ENCODE measurements around the gene MARCHF9.

MARCHF9 gene

DNA sequence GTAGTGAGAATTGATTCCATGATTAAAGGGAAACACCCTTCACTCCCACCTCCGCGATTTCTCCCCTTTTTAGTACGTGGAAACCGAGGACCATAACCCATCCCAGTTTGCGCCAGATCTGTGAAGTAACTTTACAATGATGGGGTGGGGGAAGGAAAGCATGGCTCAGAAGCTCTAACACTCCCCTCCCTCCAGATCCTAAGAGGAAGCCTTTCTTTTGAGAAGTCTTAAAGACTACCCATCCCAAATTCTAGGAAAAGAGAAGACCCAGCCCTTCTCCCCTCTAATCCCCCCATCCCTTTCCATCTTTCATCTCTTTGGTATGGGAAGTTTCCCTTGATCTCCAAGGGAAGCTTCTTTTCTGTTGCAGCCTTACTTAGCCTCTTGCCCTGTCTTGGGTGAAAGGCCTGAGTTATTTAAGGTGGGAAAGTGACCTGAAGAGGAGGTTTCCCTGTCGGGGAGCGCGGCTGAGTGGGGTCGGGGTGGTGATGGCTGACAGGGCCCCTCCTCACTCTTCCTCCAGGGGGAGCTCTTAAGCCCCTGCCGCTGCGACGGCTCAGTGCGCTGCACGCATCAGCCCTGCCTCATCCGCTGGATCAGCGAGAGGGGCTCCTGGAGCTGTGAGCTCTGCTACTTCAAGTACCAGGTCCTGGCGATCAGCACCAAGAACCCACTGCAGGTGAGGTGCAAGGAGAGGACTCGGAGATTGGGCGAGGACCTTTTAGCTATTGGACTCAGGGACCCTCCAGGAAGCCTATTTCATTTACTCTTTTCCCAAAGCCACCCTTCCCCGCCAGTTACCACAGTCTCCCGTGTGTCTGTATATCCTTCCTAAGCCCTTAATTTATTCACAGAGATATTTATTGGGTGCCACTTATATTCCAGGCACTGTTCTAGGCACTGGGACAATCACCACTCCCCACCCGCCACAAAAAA lies 1.8 kb downstream of the MARCHF9 start:
- DNase-seq = no peak

DNA sequence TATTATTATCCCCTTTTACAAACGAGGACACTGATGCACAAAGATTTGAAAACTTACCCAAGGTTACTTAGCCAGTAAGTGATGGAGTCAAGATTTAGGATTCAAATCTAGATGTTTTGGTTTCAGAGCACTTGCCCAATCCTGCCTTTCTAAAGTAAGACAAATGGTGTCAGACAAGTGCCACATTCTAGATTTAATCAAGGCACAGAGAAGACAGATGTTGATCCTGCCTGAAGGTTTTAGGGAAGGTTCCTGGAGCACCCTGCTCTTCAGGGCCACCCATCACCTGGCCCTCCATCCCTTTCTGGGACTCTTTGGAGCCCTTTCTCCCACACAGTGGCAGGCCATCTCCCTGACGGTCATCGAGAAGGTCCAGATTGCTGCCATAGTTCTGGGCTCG lies 2.9 kb downstream of the MARCHF9 start:
- no peak for DNase-seq

- DNase-seq = no peak
These were observed 3.9 kb downstream of the MARCHF9 start for GRCh38 chr12:57758552-57759359.

DNA sequence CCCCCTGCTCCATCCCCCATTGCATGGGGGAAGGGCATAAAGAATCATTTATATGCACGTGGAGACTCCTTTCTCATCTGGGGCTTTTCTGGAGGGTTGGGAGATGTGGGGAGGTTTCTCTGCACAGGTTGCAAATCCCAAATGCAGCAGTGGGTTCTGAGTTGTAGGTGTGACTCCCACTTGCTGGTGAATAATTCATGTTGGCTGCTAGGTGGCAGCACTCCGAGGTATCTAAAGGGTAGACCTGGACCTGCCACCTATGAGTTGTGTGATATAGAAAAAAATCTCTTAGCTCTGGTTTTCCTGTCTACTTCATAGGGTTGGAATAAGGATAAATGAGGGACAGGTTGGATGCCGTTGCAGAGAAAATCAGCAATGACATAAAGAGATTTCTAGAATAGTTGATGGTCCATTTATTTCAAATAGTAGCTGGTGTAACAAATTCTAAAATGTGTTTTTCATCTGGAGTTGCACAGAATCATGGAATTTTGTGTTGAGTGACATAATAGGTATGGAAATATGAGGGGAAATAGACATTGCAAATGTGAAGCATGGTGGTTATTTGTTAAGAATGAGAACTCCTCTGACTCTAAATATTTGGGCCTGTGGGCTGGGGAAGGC lies 4.6 kb downstream of the MARCHF9 start:
- DNase-seq = peak; percentile 22

- no peak for DNase-seq
These were observed 5.6 kb downstream of the MARCHF9 start for GRCh38 chr12:57760347-57760982.

DNA sequence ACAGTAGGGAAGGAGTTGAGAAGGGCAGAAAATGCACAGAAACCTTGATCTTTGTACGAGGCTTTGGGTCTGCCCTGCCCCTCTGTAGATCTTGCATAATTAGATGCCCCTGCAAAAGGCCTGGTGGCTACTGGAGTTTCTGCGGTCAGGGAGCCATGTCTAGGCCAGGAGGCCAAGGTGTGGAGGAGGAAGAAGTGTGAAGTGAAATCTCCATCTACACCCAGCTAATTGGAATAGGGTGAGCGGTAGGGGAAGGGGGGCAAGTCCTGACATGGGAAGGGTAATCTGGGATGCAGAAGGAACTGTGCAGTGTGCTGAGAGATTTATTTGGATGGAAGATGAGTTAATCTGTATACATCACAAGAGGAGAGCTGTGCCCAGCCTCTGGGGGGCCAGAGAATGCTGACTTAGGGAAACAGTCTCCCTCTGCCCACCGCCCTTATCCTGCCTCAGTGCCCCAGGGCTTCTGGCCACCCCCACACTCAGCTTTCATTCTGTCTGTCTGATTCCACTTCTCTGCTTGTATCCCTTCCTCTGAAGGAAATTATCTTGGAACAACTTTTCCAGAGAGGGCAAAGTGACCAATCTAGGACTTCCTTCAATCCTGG lies 6.6 kb downstream of the MARCHF9 start:
- no peak for DNase-seq

DNA sequence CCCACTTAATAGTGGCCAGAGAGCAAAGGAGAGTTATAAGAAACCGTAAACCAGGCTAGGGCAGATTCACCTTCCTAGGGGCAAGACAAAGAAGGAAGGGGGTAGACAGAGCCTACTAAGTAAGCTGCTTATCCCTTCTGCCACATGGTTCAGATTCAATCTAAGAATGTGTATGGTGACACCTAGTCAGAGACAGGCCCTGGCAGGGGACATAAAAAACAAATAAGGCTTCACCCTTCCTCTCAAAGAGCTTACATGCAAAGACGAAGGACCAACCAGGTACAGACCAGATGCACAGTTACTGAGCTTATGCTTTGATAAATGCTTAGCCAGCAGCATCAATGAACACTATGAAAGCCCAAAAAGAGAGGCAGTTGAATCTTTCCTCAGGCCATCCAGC lies 7.6 kb downstream of the MARCHF9 start:
- DNase-seq = no peak

- no peak for DNase-seq
These were observed 9.2 kb downstream of the MARCHF9 start for GRCh38 chr12:57763881-57764661.

GRCh38 chr12:57764662-57765002 lies 9.7 kb downstream of the MARCHF9 start:
- no peak for DNase-seq

GRCh38 chr12:57765003-57765697 lies 10.2 kb downstream of the MARCHF9 start:
- peak; percentile 20 for DNase-seq

GRCh38 chr12:57765698-57766463 lies 11.0 kb downstream of the MARCHF9 start:
- no peak for DNase-seq

- peak; percentile 58 for DNase-seq
These were observed 11.8 kb downstream of the MARCHF9 start, which contains the start of gene CYP27B1 for GRCh38 chr12:57766464-57767304. CYP27B1 (minus strand) TSS chr12:57767078; CDS start chr12:57767041, 37 bp downstream.

GRCh38 chr12:57767305-57767698 lies 12.4 kb downstream of the MARCHF9 start:
- no peak for DNase-seq

DNA sequence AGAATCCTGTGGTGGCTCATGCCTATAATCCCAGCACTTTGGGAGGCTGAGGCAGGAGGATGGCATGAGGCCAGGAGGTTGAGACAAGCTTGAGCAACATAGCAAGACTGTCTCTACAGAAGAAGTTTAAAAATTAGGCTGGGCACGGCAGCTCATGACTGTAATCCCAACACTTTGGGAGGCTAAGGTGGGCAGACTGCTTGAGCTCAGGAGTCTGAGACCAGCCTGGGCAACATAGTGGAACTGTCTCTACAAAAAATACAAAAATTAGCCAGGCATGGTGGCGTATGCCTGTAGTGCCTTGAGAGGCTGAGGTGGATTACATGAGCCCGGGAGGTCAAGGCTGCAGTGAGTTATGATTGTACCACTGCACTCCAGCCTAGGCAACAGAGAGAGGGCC lies 13.0 kb downstream of the MARCHF9 start:
- DNase-seq = no peak

GRCh38 chr12:57769594-57769993 lies 14.7 kb downstream of the MARCHF9 start:
- no peak for DNase-seq

DNA sequence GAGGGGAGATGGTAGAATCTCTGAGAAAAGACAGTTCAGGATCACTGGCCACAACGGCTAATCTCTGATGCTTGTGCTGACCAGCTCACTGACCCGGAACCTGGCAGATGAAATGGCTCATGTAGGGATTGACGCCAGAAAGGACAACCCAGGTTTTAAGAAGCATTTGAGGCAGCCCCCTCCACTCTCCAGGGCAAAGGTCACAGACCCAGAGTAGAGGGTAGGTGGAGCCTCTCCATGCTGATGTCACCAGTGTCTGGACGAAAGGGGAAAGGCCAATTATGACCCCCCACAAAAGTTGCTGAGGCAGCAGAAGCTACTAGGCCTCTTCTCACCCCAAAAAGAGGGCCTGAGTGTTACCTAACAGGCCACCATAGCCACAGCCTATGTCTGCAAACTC lies 15.8 kb downstream of the MARCHF9 start:
- no peak for DNase-seq

- peak; percentile 91 for DNase-seq
These were observed 16.5 kb downstream of the MARCHF9 start for GRCh38 chr12:57771236-57771872.

DNA sequence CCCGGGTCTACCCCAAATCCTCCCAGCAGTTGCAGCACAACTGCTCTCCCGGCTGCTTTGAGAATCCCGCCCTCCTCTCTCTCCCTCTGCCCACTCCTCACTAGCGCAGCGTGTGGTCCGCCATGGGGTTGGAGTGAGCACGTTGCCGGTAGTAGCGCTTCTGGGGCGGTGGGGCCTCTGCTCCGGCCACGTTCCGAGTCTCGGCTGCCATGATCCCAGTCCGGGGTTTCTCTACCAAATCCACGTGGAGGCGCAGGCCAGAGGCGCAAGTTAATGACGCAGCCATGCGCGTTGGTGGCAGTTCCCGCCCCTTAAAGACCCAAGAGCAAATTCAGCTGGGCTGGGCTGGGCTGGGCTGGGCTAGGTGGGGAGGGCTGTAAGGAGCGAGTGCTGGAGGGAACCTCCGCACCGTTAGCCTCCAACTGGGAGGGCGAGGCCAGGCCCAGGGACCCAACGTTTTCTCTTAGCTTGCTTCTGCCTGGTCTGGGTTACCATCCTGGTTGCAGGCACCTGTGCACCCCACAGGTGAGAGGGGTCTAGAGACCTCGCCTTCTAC lies 17.0 kb downstream of the MARCHF9 start, which contains the start of gene METTL1:
Gene METTL1 (minus strand): TSS at position 233 of the 556 bp plus-strand sequence. CDS start 22 bp downstream, at position 211.
- DNase-seq = peak; percentile 96

Measured in NCI-H345 (cell line).